ENCODE measurements around the gene MYO1D.
"Not testable (repeated sequence)": the region's sequence is repeated elsewhere in the genome, so short reads cannot be mapped to it uniquely, and the experiment has no call there.

Gene MYO1D

GRCh38 chr17:32771396-32771795 is 105.5 kb downstream of the MYO1D start:
- peak; percentile 30 for DNase-seq

DNA sequence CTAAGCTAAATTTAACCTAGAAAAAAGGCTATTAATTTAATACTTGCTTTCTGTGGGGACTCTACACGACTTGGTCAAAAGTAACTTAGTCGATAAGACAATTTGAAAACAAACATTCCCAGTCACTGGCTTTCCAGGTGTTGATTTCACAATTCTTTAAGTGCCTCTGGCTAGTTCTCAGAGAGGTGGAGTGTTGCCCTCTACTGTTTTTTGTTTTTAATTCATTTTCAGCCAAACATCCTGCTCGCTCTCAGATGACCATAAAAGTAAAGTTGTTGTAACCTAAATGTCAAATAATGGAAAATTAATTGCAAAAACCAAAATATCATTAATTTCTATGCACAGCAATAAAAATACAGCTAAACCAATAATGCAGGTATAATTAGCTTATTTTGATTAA is 107.1 kb downstream of the MYO1D start:
- DNase-seq: no peak

GRCh38 chr17:32763855-32764439 is 113.0 kb downstream of the MYO1D start:
- no peak for DNase-seq

GRCh38 chr17:32759476-32759875 is 117.4 kb downstream of the MYO1D start:
- no peak for DNase-seq

GRCh38 chr17:32757963-32758362 is 119.0 kb downstream of the MYO1D start:
- no peak for DNase-seq

DNA sequence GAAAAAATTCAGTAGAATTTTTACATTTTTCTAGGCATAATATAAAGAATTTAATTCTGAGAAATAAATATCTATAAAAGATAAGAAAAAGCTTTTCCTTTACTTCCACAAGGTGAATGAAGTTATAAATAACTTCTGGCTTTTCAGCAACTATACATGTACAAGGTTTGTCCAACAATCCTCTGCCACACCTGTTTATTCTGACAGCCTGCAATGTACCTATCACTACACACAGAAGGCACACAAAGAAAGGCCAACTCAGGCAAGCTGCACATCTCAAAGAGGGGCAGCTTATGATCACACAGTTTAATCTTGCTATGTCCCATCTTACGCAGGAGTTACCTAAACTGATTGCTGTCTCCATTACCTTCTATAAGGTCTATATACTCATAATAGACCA is 120.2 kb downstream of the MYO1D start:
- DNase-seq: no peak

GRCh38 chr17:32755045-32755805 is 121.7 kb downstream of the MYO1D start:
- DNase-seq: peak; percentile 76

- no peak for DNase-seq
Measured at GRCh38 chr17:32752934-32753333, 124.0 kb downstream of the MYO1D start.

- DNase-seq: no peak
Measured at GRCh38 chr17:32747856-32748255, 129.1 kb downstream of the MYO1D start.

DNA sequence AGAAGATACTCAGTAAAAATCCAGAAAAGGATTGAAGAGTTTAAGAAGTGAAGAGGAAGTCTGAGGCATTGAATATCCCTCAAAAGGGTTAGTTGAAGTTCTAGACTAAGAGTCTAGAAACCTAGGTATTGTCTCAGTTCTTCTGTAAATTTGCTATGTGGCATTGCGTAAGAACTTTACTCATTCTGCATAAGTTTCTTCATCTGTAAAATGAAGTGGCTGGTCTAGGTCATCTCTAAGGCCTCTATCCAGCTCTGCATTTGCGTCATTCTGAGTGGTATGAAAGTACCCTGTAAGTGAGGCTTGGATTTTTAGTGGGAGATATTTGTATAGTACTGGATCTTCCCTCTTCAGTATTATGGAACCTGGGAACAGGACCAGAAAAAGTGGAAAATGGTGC is 130.2 kb downstream of the MYO1D start:
- no peak for DNase-seq

DNA sequence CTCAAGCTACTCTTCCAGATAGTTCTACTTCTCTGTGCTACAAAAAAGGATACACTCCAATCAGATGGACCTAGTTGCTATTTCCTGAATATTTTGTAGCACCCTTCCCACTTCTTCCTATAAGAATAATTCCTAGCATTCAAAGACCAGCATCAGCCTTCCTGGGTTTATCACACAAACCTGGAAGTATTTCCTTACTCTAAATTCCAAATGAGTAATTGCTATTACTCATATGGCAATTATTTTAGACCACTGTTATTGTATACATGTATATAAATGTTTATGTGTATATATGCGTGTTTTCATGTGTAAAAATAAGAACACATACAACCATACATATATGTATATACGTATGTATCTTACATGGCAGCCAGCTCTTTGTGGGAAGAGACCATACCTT is 130.6 kb downstream of the MYO1D start:
- DNase-seq: no peak

- DNase-seq: no peak
Measured at GRCh38 chr17:32742681-32743538, 134.0 kb downstream of the MYO1D start.

DNA sequence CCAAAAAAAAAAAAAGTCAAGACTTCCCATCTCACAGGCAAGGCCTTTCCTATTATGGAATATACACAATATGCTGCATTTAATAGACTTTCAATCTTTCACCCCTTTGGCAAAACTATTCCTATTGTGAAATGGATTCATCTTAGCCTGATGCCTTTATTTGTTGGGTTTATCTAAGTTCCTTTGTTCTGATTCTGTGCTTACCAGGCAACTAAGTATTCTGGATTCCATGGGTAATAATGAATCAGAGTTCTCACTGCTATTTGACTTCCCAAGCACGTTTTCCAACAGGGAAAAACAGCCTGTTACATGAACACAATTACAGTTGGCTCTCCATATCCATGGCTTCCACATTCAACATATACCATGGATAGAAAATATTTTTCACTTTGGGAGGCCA is 135.5 kb downstream of the MYO1D start:
- no peak for DNase-seq

DNA sequence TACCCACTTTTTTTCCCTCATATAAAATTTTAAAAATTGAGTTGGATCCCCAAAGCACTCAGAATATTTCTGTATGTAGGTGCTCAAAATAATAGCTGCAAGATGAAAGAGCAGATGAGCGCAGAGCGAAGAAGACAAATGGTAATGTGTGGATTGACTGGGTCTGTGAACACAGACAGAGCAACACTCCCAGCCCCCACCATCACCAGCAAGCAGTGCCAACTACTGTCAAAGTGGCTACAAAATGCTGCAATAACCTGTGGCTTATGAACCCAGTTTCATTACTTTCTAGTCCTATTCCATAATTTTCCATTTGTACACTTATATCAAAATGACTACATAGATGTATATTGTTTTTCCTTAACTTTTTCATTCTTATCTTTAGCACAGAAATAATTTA is 137.2 kb downstream of the MYO1D start:
- no peak for DNase-seq

DNA sequence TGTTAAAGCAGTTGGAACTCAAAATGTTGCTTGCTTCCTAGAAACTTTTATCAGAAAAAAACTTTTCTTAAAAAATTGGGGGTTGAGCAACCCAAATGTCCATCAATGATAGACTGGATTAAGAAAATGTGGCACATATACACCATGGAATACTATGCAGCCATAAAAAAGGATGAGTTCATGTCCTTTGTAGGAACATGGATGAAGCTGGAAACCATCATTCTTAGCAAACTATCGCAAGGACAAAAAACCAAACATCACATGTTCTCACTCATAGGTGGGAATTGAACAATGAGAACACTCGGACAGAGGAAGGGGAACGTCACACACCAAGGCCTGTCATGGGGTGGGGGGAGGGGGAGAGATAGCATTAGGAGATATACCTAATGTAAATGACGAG is 137.8 kb downstream of the MYO1D start:
- DNase-seq: not testable (repeated sequence)

DNA sequence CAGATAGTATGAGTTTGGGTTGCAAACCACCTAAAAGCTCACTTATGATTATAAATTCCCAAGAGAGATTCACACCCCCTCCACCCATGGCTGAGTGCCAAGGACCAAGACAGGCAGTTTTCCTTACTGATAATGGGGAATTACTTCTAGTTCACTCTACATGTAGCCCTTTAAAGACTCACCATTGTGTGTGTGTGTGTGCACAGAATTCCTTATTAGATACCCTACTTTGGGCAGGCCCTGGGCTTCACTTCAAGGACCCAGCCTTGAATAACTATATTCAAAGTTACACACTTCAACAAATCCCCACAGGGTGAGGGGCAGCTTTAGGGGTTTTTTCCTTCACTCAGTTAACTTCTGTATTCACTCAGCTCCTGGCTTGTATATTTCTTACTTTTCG is 143.5 kb downstream of the MYO1D start:
- no peak for DNase-seq

DNA sequence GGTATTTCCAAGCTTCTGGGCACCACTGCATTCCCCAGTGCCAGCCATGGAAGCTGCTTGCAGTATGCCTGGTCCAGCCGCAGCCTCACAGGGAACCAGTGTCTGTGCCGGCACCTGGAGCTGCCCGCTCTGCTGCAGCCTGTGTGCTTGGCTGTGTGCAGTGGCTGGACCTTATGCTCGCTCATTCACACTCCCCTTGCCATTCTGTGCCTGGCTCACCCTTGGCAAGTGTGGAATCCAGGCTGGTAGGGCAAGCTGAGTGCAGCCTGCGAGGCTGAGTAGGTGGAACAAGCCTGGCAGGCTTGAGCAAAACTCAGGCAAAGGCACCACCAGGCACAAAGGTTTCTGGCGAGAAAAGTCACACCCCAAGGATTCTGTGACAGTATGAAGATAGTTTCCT is 144.0 kb downstream of the MYO1D start:
- no peak for DNase-seq

DNA sequence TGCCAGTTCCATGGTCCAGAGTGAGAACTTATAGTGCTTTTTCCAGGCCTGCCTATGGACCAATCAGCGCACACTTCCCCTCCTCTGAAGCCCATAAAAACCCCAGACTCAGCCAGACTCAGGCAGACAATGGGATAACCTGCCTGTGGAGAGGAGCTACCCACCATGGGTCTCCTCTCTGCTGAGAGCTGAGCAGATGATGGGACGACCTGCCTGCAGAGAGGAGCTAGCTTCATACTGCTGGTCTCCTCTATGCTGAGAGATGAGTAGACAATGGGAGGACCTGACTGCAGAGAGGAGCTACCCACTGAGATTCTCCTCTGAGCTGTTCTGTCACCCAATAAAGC is 144.7 kb downstream of the MYO1D start:
- peak; percentile 9 for DNase-seq

DNA sequence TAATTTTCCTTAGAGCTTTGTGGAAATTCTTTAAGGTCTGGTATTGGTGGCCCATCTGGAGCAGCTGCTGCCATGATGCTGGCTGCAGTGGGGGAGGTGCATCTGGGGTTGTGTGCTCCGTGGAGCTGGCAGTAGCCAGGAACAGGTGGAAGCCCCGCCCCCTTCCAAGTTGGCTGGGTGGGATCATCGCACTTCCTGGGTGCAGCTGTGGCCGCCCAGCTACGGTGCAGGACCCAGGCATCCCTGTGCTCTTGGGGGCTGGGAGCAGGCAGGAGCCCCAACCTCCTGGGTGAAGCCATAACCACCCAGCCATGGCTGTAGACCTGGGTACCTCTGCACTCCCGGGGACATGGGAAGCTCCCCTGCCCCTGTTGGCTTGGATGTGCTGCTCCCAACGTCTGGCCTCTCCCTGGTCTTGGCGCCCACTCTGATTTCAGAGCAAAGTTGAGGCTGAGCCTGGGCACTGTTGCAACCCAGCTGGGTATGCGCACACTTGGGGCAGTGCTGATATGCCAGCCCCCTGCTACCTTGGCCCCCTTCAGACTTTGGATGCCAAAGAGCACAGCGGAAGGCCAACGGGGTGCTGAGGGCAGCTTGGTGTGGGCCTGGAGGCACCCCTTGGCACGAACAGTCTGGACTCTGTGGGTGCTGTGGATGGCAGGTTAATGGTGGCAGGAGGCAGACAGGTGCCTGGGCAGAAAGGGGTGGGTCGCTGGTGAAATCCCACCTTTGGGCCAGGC is 145.2 kb downstream of the MYO1D start:
- DNase-seq: no peak

GRCh38 chr17:32727681-32728080 is 149.2 kb downstream of the MYO1D start:
- no peak for DNase-seq

DNA sequence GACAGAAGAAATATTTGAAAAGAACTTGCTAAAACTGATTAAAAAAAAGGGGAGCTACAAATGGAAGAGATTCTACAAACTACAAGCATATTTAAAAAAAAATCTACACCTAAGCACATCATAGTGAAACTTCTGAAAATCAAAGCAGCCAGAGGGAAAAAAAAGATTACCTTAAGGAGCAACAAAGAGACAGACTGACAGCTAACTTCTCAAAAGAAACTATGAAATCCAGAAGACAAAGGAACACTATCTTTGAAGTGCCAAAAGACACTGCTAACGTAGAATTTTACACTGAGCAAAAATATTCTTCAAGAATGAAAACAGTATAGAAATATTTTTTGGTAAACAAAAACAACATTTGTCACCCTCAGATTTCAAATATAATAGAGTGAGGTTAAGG is 151.2 kb downstream of the MYO1D start:
- no peak for DNase-seq

DNA sequence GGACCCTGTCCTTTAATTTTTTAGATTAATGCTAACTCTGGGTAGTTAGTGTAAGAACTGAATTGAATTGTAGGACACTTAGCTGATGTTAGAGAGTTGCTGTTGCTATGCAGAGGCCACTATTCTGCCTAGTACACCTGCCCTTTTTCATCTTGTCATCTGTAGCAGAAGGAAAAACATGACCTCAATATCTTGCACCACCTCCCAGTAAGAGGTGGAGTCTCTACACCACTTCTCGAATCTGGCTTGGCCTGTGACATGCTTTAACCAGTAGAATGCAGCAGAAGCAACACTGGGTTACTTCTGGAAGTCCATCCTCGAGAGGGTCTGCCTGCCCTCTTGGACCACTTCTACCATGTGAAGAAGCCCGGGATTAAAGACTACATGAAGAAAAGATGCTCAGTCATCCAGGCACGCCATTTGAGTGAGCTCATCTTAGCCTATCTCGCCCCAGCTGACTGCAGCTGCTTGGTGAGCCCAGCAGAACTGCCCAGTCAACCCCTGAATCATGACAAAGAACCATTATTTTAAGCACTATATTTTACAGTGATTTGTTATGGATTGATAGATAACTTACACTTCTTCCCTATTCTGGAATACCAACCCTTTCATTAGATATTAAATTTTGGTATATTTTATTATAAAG is 153.5 kb downstream of the MYO1D start:
- DNase-seq: no peak

DNA sequence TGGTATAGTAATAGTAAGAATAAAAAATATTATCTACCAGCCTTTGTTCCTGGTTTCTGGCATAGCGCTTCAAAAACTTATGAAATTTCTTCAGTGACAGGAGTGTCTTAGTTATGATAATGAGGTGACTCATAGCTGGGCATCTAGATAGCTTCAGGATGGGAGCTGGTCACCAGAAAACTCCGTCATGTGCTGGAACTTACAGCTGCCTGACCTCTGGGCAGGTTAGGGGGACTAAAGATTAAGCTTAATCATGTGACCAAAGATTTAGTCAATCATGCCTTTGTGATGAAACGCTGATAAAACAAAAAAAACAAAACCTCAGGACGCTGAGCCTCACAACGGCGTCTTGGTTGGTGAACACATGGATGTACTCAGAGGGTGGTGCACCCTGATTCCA is 154.2 kb downstream of the MYO1D start:
- DNase-seq: no peak
